Fibroblast of skin of back (primary cell): ENCODE measurements around the gene RAPGEF3.

Experiments
- DNase-seq: peaks from one replicate; pipeline ENCODE4 v3.0.0-alpha.2; 2013

RAPGEF3 gene

DNA sequence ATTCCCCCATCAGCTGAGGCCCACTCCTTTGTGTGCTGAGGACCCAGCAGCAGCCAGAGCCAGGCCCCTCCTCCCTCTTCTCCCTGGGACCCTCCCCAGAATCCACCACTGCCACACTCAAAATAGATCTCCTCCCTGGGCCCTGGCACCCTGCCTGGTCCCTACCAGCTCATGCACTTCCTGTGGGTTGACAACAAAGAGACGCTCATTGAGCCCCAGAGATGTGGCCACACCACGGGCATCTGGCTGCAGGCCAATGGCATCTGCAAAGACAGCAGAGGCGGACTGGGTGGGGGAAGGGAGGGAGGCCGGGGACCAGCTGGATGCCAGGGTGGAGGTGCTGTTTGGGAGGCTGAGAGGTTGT is 17.4 kb downstream of the RAPGEF3 start:
- DNase-seq: peak; percentile 72

- no peak for DNase-seq
Measured at GRCh38 chr12:47740606-47741339, 17.9 kb downstream of the RAPGEF3 start.

DNA sequence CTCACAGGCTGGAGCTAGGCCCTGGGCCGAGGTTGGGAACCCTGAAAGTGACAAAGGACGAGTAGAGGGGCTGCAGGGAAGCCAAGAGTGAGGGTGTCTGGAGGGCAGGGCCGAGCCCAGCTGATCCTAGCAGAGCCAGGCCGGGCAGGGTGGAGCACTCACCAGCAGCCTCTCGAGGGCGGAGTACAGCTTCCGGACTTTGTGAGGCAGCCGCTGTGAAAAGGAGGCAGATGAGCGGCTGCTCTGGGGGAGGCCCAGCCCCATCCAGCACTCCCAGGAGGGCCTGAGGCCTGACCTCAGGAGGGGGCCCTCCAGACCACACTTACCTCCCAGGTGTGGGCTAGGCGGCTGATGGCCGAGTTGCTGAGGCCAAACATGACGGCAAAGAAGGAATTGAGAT is 18.7 kb downstream of the RAPGEF3 start:
- DNase-seq: peak; percentile 41

DNA sequence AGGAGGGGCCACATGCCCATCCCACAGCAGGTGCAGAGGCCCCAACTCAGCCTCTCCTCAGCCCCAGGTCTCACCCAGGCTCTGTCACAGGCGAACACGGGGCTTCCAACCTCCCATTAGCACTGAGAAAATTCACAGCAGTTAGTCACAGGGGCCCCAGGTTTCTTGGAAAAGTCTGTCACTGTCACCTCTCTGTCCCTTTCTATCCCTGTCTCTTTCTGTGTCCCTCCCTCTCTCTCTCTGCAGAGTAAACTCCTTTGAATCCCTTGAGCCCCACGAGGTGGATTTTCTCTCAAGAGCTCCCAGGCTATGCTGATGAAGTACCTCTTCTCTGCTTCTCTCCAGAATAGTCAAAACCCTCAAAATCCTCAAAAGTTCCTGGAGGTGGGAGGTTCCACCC is 19.4 kb downstream of the RAPGEF3 start:
- no peak for DNase-seq

- no peak for DNase-seq
Measured at GRCh38 chr12:47737936-47738594, 20.6 kb downstream of the RAPGEF3 start.

DNA sequence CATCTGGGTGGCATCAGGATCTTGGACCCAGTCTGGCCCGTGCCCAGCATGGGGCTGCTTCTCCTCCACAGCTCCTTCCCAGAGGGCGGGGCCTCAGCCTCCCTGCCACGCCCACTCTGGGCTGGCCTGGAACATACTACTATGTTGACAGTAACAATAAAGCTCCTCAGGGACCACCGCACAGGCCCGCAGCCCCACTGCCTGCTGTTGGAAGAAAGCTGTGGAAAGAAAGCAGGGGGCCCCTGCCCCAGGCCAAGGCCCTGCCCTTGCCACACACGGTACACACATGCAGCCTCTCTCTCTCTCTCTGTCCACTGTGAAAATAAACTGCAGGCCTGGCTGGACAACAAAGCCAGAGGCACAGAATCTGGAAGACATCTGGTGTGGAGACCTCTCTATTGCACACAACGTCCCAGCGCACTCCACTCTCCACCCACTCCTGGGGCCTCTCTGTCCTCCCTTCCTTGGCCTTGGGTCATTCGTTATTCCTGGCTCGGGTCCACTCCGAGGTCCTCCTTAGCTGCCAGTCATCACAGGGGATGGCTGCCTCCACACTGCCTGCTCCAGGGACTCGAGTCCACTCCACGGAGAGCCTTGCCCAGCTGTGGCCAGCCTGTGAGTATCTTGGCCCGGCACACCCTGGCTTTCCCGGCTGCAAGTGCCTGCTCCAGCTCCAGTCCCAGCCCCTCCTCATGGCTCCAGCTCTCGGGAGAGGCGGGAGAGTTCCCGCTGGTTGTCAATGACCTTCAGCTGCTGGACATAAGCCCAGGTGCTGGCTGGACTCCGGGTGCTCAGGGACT is 21.6 kb downstream of the RAPGEF3 start:
- DNase-seq: peak; percentile 79

DNA sequence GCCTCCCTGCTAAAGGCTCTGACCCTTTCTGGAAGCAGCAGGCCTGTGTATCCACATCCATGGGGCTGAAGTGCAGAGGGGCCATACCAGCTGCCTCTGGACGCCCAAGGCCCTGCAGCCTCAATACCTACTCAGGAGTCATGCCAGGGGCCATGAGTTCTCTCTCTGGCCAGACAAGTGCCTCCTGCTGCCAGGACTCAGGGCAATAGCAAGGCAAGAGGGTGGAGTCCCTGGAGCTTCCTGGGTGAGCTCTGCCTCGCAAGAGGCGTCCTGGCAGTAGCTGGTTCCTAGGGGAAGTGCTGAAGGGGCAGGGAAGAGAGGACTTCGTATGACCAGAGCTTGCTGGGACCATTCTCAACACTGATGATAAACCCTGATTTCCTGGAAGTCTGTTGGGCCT is 22.5 kb downstream of the RAPGEF3 start:
- no peak for DNase-seq

GRCh38 chr12:47735649-47736048 is 23.0 kb downstream of the RAPGEF3 start:
- DNase-seq: no peak

DNA sequence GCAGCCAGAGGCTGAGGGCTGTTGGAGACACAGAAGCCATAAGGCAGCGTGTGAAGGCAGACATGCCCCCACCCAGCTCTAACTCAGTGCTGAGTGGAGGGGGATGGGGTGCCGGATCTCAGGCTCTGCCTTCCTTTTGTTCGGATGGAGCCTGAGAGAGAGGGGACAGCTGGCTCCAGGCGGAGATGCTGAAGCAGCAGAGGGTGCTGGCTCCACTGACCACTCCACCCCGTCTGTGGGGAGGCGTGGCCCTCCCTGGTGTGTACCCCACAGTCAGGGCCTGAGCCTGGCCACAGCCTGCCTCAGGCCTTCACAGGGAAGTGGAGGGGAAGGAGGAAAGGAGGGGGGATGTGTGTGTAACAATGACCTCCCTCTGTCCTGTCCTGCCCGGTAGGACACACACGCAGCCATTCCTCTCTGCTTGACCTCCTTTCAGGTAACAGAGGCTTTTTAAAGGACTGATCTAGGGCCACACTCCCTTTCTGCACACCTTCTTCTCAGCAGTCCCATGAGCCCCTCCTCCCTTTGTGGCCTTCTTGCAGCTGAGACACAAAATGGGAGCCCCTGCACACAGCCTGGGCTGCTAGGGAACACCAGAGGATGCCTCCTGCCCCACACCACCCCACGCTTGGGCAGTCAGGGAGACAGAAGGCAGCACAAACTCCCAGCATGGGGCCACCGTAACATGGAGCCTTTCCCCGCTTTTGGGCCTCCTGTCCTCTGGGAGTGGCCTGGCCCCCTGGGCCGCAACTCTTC is 23.8 kb downstream of the RAPGEF3 start:
- DNase-seq: no peak

- DNase-seq: no peak
Measured at GRCh38 chr12:47733142-47733541, 25.5 kb downstream of the RAPGEF3 start.

DNA sequence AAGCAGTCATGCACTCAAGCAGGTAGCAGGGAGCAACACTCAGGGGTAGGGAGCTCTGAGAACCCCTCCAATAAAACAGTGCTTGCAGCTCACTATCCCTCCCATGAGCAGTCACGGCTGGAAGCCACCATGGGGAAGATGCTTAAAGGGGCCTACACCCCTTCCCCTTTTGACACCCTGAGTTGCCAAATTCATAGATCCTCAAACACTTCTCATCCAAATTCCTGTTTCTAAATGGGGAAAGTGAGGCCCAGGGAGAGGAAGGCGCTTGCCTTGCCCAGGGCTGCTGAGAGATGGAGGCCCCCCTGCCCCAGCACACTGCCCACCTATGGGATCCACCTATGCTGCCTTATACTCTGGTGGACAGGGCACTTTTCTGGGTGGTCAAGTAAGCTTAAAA is 26.2 kb downstream of the RAPGEF3 start:
- DNase-seq: no peak

- DNase-seq: no peak
Measured at GRCh38 chr12:47731723-47732122, 27.0 kb downstream of the RAPGEF3 start.

DNA sequence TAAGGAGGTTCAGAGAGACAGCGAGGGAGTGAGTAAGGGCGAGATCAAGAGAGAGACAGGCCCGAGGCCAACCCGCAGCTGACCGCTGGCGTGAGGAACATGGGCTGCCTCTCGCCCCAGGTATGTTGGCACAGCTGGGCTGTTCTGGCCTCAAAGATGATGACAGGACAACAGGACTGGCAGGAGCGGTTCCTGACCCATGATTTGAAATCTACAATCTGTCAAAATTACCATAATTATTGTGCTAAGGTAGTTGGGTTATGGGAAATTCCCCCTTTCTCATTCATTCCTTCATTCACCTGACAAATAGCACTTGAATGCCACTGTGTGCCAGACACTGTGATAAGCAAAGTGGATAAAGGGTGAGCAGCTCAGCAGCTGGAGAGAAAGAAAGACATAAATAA is 28.3 kb downstream of the RAPGEF3 start:
- DNase-seq: no peak

GRCh38 chr12:47729233-47729632 is 29.4 kb downstream of the RAPGEF3 start:
- DNase-seq: peak; percentile 29

DNA sequence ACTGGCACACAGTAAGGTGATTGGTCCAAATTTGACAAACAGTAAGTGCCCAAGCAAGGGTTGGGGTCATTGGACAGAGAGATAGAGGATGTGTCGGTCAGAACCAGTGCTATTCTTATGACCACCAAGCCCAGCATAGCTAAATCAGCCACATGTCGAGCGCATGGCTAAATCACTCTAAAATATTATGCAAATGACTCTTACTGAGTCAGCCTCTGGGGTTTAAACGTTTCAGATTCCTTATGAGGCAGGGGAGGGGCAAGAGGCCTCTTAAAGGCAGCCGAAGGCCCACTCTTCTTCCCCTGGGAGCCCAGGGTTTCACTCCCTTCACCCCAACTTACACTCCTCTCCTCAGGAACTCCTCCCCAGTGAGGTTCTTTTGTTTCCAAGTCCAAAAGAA is 32.8 kb downstream of the RAPGEF3 start:
- peak; percentile 89 for DNase-seq

GRCh38 chr12:47725091-47725772 is 33.4 kb downstream of the RAPGEF3 start, which contains the start of gene ENDOU:
Gene ENDOU (minus strand): TSS chr12:47725490. CDS start chr12:47725413, 77 bp downstream.
- DNase-seq: no peak

DNA sequence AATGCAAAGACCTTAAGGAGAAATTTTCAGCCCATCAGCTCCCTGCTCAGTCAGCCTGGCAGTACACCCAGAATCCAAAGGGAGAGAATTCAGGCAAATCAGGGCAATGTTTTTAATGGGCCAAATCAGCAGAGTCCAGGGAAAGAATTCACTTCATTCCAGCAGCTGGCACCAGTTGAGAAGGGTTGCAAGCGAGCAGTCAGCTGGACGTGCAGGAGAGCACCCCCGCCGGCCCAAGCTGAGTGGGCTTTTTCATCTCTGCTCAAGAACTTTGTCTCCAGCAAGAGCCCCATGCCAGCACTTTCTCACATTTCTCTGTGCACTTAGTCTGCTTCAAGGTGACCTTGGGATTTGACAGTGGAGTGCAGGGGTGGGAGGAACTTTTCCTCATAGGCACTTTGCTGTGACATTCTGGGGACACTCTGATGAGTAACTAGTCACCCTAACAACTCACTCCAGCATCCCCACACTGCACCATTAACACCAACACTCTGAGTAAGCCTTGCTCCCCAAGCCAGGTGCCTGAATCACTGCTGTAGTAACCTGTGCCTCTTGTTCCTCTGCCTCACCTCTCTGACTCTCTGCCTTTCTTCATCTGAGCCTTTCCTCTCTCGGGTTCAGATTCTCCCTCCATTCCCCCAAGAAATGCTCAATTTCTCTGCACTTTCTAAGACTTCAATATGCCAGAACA is 35.6 kb downstream of the RAPGEF3 start:
- no peak for DNase-seq

- no peak for DNase-seq
Measured at GRCh38 chr12:47722136-47722834, 36.4 kb downstream of the RAPGEF3 start.

DNA sequence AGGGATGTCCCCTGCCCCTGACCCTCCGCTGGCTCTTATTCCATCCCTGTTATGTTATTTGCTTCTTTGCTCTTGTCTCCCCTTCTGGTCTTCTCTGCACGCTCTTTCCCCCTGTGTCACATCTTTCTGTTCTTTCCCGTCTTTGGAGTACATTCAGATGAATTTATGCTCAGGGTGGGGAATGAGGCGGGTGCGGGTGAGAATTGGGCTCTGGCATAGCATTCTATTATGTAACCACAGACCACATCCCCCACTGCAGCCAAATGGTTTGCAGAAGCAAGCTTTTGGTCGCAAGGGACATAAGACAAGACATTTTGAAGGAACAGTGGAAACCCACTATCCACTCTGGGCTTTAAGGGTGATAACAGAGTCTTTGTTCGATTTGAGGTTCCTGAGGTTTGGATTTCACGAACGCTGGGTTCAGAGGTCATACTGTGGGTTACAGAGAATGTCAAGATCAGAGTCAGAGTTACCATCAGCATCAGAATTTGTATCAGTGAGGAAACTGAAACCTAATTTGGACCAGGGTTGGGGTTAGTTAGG is 37.2 kb downstream of the RAPGEF3 start:
- peak; percentile 8 for DNase-seq

GRCh38 chr12:47718531-47718930 is 40.1 kb downstream of the RAPGEF3 start:
- no peak for DNase-seq
